ENCODE results near the gene LRTM2. TPM values are rescaled to one million over a fixed set of nuclear protein-coding genes. Genes with fewer than 3 reads are reported as not detected.

LRTM2 gene
- total RNA-seq, 4 donors from 2014 or later = not detected

- no peaks in the 10 kb centered on the region for H3K4me1 ChIP-seq
- 92% methylated on average over 10 of the region's 10 CpGs; no CpG with 5 or more reads in 1 of the 2 donors for WGBS, 2 donors (ENCODE audit: low coverage in 1 of 2)
- in situ Hi-C loops (cut with MboI; ENCODE audit: low pct_ligation_motif_present in 1 of 4, low pct_unique_long_range_greater_than_20kb in 1 of 4, low sequenced_read_pairs in 3 of 4) = no loop called here
- H3K27me3 ChIP-seq = peaks cover 13% of the 10 kb centered on the region
- H3K4me3 ChIP-seq = no peak overlapping the region
- DNase-seq = no peak
- intact Hi-C loops (cut with DNase I; ENCODE audit: low total_unique reads) = loop anchor here (10.0 kb wide), 1 partner anchor 65 kb away; no protein-coding TSS in a partner anchor
- no peak overlapping the region for H3K27ac ChIP-seq
- H3K9me3 ChIP-seq = no peaks in the 10 kb centered on the region
- TF ChIP-seq POLR2AphosphoS5 (IDR thresholded peaks at IDR 0.05) = no peak
- TF ChIP-seq POLR2A (IDR thresholded peaks at IDR 0.05) = no peak
- no peak for TF ChIP-seq EP300 (IDR thresholded peaks at IDR 0.05; ENCODE audit: low read depth)
- no peak for TF ChIP-seq CTCF (IDR thresholded peaks at IDR 0.05)
- no peaks in the 10 kb centered on the region for H3K36me3 ChIP-seq
Measured at GRCh38 chr12:1839464-1839863, 19.1 kb downstream of the LRTM2 start.

- WGBS, 2 donors (ENCODE audit: low coverage in 1 of 2) = 20 to 68% methylated on average over 2 to 24 of the region's 24 CpGs
- DNase-seq = no peak
Measured at GRCh38 chr12:1839956-1840951, 19.9 kb downstream of the LRTM2 start.

DNA sequence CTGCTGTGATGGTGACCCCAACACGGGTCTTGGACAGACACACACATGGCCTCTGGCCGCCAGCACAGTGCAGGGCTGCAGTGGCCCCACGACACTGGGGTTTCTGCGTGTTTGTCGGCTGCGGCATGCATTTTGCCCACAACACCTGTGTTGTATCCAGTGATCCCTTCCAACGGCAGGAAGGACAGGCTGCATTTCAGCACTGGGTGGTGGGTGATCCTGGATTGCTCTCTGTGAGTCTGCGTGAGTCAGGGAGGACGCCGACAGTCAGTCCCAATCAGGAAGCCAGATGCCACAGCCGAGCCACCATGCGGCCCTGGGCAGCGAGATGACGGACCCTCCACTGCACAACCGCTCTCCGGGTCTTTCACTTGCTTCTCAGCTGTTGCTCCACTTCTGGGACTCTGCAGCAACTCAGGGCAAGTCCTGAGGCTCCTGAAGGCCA lies 20.6 kb downstream of the LRTM2 start:
- Histone ChIP-seq H3K27ac (no peak overlapping the region), H3K27me3 (peaks cover 13% of the 10 kb centered on the region), H3K9me3 (no peaks in the 10 kb centered on the region), H3K36me3 (no peaks in the 10 kb centered on the region), H3K4me3 (no peak overlapping the region), H3K4me1 (no peaks in the 10 kb centered on the region)
- no peak for TF ChIP-seq EP300 (IDR thresholded peaks at IDR 0.05; ENCODE audit: low read depth)
- no peak for TF ChIP-seq CTCF (IDR thresholded peaks at IDR 0.05)
- no peak for TF ChIP-seq POLR2A (IDR thresholded peaks at IDR 0.05)
- no peak for TF ChIP-seq POLR2AphosphoS5 (IDR thresholded peaks at IDR 0.05)
- 88% methylated on average over 14 of the region's 16 CpGs; no CpG with 5 or more reads in 1 of the 2 donors for WGBS, 2 donors (ENCODE audit: low coverage in 1 of 2)
- intact Hi-C loops (cut with DNase I; ENCODE audit: low total_unique reads) (no loop called here), in situ Hi-C loops (cut with MboI; ENCODE audit: low pct_ligation_motif_present in 1 of 4, low pct_unique_long_range_greater_than_20kb in 1 of 4, low sequenced_read_pairs in 3 of 4) (no loop called here)
- DNase-seq = no peak

More at GRCh38 chr12:1839956-1840951, 19.9 kb downstream of the LRTM2 start:
- H3K36me3 ChIP-seq = no peaks in the 10 kb centered on the region
- intact Hi-C loops (cut with DNase I; ENCODE audit: low total_unique reads) (loop anchor here (10.0 kb wide), 1 partner anchor 65 kb away; no protein-coding TSS in a partner anchor), in situ Hi-C loops (cut with MboI; ENCODE audit: low pct_ligation_motif_present in 1 of 4, low pct_unique_long_range_greater_than_20kb in 1 of 4, low sequenced_read_pairs in 3 of 4) (no loop called here)
- no peak overlapping the region for H3K4me3 ChIP-seq
- TF ChIP-seq POLR2AphosphoS5 (IDR thresholded peaks at IDR 0.05) = no peak
- no peak for TF ChIP-seq CTCF (IDR thresholded peaks at IDR 0.05)
- no peak for TF ChIP-seq POLR2A (IDR thresholded peaks at IDR 0.05)
- TF ChIP-seq EP300 (IDR thresholded peaks at IDR 0.05; ENCODE audit: low read depth) = no peak
- H3K9me3 ChIP-seq = no peaks in the 10 kb centered on the region
- peaks cover 13% of the 10 kb centered on the region for H3K27me3 ChIP-seq
- no peaks in the 10 kb centered on the region for H3K4me1 ChIP-seq
- no peak overlapping the region for H3K27ac ChIP-seq

DNA sequence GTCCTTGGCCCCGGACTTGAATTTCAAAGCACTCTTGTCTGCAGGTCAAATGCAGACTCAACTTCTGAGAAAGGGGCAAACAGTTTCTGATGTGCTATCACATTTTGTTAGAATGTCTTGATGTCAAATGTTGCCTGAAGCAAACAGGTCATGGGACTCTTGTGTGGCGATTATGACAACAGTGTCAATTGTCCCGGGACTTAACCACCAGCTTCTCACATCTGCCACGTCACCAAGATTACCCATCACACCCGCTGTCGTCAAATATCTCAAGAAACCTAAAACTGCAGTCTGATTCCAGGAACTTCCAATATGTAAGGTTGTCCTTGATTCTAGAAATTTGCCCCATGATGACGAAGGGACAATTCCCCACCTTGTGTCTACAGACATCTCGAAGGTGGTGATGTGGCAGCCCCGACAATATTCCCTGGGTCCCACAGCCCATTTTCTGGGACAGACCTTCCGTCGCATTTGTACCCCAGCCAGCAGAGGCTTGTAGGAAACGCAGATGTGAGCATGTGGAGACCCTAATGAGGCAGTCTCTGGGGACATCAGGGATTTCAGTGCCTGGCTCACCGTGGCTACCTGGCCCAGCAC lies 21.3 kb downstream of the LRTM2 start:
- TF ChIP-seq POLR2A (IDR thresholded peaks at IDR 0.05) (no peak), EP300 (IDR thresholded peaks at IDR 0.05; ENCODE audit: low read depth) (no peak), CTCF (IDR thresholded peaks at IDR 0.05) (no peak), POLR2AphosphoS5 (IDR thresholded peaks at IDR 0.05) (no peak)
- in situ Hi-C loops (cut with MboI; ENCODE audit: low pct_ligation_motif_present in 1 of 4, low pct_unique_long_range_greater_than_20kb in 1 of 4, low sequenced_read_pairs in 3 of 4) (no loop called here), intact Hi-C loops (cut with DNase I; ENCODE audit: low total_unique reads) (no loop called here)
- H3K4me1 ChIP-seq = no peaks in the 10 kb centered on the region
- H3K9me3 ChIP-seq = no peaks in the 10 kb centered on the region
- no peaks in the 10 kb centered on the region for H3K36me3 ChIP-seq
- 76% methylated on average over 13 of the region's 13 CpGs; no CpG with 5 or more reads in 1 of the 2 donors for WGBS, 2 donors (ENCODE audit: low coverage in 1 of 2)
- no peak for DNase-seq
- peaks cover 13% of the 10 kb centered on the region for H3K27me3 ChIP-seq
- H3K27ac ChIP-seq = no peak overlapping the region
- H3K4me3 ChIP-seq = no peak overlapping the region

Measured in transverse colon (tissue), 4 donors.